ENCODE measurements around the gene CST1.
"Not testable (repeated sequence)": the region's sequence is repeated elsewhere in the genome, so short reads cannot be mapped to it uniquely, and the experiment has no call there.

Gene CST1

GRCh38 chr20:23755131-23755611 is 4.4 kb upstream of the CST1 start:
- DNase-seq (ENCODE audit: low read depth in 1 of 2, low spot score in 1 of 2): not testable (repeated sequence)

- DNase-seq (ENCODE audit: low read depth in 1 of 2, low spot score in 1 of 2): no peak
Observed at GRCh38 chr20:23754731-23755130, 4.0 kb upstream of the CST1 start.

- DNase-seq (ENCODE audit: low read depth in 1 of 2, low spot score in 1 of 2): no peak
Observed at GRCh38 chr20:23753589-23753988, 2.9 kb upstream of the CST1 start.

GRCh38 chr20:23753194-23753548 is 2.4 kb upstream of the CST1 start:
- DNase-seq (ENCODE audit: low read depth in 1 of 2, low spot score in 1 of 2): no peak

- no peak for DNase-seq (ENCODE audit: low read depth in 1 of 2, low spot score in 1 of 2)
Observed at GRCh38 chr20:23752481-23753193, 1.9 kb upstream of the CST1 start.

- DNase-seq (ENCODE audit: low read depth in 1 of 2, low spot score in 1 of 2): no peak
Observed at GRCh38 chr20:23752019-23752418, 1.3 kb upstream of the CST1 start.

GRCh38 chr20:23749746-23750145 is 989 bp downstream of the CST1 start:
- DNase-seq (ENCODE audit: low read depth in 1 of 2, low spot score in 1 of 2): no peak

- not testable (repeated sequence) for DNase-seq (ENCODE audit: low read depth in 1 of 2, low spot score in 1 of 2)
Observed at GRCh38 chr20:23748975-23749374, 1.8 kb downstream of the CST1 start.

GRCh38 chr20:23747551-23747950 is 3.2 kb downstream of the CST1 start:
- not testable (repeated sequence) for DNase-seq (ENCODE audit: low read depth in 1 of 2, low spot score in 1 of 2)

- DNase-seq (ENCODE audit: low read depth in 1 of 2, low spot score in 1 of 2): not testable (repeated sequence)
Observed at GRCh38 chr20:23747092-23747491, 3.6 kb downstream of the CST1 start.

- no peak for DNase-seq (ENCODE audit: low read depth in 1 of 2, low spot score in 1 of 2)
Observed at GRCh38 chr20:23746321-23746720, 4.4 kb downstream of the CST1 start.

- no peak for DNase-seq (ENCODE audit: low read depth in 1 of 2, low spot score in 1 of 2)
Observed at GRCh38 chr20:23745247-23745646, 5.5 kb downstream of the CST1 start.

- DNase-seq (ENCODE audit: low read depth in 1 of 2, low spot score in 1 of 2): no peak
Observed at GRCh38 chr20:23744817-23745216, 5.9 kb downstream of the CST1 start.

GRCh38 chr20:23735391-23735790 is 15.3 kb downstream of the CST1 start:
- DNase-seq (ENCODE audit: low read depth in 1 of 2, low spot score in 1 of 2): not testable (repeated sequence)

- not testable (repeated sequence) for DNase-seq (ENCODE audit: low read depth in 1 of 2, low spot score in 1 of 2)
Observed at GRCh38 chr20:23734949-23735348, 15.8 kb downstream of the CST1 start.

- not testable (repeated sequence) for DNase-seq (ENCODE audit: low read depth in 1 of 2, low spot score in 1 of 2)
Observed at GRCh38 chr20:23734440-23734839, 16.3 kb downstream of the CST1 start.

- DNase-seq (ENCODE audit: low read depth in 1 of 2, low spot score in 1 of 2): no peak
Observed at GRCh38 chr20:23727016-23727415, 23.7 kb downstream of the CST1 start.

- no peak for DNase-seq (ENCODE audit: low read depth in 1 of 2, low spot score in 1 of 2)
Observed at GRCh38 chr20:23725102-23725501, 25.6 kb downstream of the CST1 start.

GRCh38 chr20:23723659-23724307 is 27.0 kb downstream of the CST1 start:
- not testable (repeated sequence) for DNase-seq (ENCODE audit: low read depth in 1 of 2, low spot score in 1 of 2)

- not testable (repeated sequence) for DNase-seq (ENCODE audit: low read depth in 1 of 2, low spot score in 1 of 2)
Observed at GRCh38 chr20:23722851-23723250, 27.9 kb downstream of the CST1 start.

- no peak for DNase-seq (ENCODE audit: low read depth in 1 of 2, low spot score in 1 of 2)
Observed at GRCh38 chr20:23721962-23722361, 28.8 kb downstream of the CST1 start.

- not testable (repeated sequence) for DNase-seq (ENCODE audit: low read depth in 1 of 2, low spot score in 1 of 2)
Observed at GRCh38 chr20:23719351-23719750, 31.4 kb downstream of the CST1 start.

GRCh38 chr20:23711778-23712177 is 39.0 kb downstream of the CST1 start:
- not testable (repeated sequence) for DNase-seq (ENCODE audit: low read depth in 1 of 2, low spot score in 1 of 2)

All from stimulated activated CD4-positive, alpha-beta T cell treated with anti-CD3 and anti-CD28 coated beads, Interleukin-15, amount 100 ng/mL, for 1 hour (primary cell).